ENCODE data around the gene TSHB. TPM values are rescaled to one million over a fixed set of nuclear protein-coding genes. Genes with fewer than 3 reads are reported as not detected.

Gene TSHB
- not detected for total RNA-seq
- not detected for polyA plus RNA-seq
- long read RNA-seq, donor 1: 0 reads
- long read RNA-seq, donor 2: 0 reads
- long read RNA-seq, donor 3: 0 reads

DNA sequence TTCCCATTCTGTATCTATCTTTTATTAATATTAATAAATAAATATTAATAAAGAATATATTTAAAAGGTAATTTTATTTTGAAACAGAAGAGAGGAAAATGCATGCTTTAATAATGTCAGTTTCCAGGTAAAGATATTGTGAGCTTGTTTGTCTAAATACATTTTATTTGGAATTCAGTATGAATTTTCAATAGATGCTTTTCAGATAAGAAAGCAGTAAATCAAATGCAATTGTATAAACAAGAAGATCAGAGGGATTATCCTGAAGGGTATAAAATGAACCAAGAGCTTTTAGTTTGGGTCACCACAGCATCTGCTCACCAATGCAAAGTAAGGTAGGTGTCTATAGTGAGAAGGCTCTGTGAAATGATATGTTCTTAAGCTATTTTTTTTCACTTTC is at the start of gene TSHB:
TSS of gene TSHB (plus strand) at position 301 of the 400 bp plus-strand sequence. CDS start 3,537 bp downstream, outside the sequence.
- Histone ChIP-seq H3K4me3 (no peak within 1 kb of the TSS), H3K27me3 (no peaks in the 10 kb centered on the region), H3K27ac (no peak within 1 kb of the TSS), H3K9me3 (no peaks in the 10 kb centered on the region), H3K4me1 (ENCODE audit: insufficient read depth) (no peaks in the 10 kb centered on the region), H3K36me3 (no peaks in the 10 kb centered on the region)
- TF ChIP-seq, protein P1, sequence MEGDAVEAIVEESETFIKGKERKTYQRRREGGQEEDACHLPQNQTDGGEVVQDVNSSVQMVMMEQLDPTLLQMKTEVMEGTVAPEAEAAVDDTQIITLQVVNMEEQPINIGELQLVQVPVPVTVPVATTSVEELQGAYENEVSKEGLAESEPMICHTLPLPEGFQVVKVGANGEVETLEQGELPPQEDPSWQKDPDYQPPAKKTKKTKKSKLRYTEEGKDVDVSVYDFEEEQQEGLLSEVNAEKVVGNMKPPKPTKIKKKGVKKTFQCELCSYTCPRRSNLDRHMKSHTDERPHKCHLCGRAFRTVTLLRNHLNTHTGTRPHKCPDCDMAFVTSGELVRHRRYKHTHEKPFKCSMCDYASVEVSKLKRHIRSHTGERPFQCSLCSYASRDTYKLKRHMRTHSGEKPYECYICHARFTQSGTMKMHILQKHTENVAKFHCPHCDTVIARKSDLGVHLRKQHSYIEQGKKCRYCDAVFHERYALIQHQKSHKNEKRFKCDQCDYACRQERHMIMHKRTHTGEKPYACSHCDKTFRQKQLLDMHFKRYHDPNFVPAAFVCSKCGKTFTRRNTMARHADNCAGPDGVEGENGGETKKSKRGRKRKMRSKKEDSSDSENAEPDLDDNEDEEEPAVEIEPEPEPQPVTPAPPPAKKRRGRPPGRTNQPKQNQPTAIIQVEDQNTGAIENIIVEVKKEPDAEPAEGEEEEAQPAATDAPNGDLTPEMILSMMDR (IDR thresholded peaks at IDR 0.05): no peak
- TF ChIP-seq POLR2A (IDR thresholded peaks at IDR 0.05) (no peak), EP300 (IDR thresholded peaks at IDR 0.05) (no peak)
- no peak for DNase-seq
- intact Hi-C loops (cut with DNase I): no loop called here

DNA sequence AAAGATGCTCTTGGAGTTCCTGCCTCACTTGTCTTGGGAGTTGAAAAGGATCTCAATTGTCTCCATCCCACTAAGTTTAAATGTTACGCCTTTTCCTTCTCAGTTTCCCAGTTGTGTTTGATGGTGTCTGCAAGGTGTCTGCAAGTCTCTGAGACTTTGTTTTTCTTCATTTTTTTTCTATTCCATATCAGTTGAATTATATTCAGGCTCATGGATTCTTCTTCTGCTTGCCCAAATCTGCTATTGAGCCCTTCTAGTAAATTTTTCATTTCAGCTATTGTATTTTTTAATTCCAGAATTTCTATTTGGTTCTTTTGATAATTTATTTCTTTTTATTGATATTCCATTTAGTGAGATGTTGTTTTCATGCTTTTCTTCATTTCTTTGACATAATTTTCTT is 47.4 kb upstream of the TSHB start:
- intact Hi-C loops (cut with DNase I): loop anchor here in 2 of 4 donors (5.0 to 10.0 kb wide), 2 partner anchors 130 to 613 kb away; no protein-coding TSS in a partner anchor
- no peaks in the 10 kb centered on the region for H3K36me3 ChIP-seq
- H3K27ac ChIP-seq: no peak overlapping the region
- no peaks in the 10 kb centered on the region for H3K4me1 ChIP-seq (ENCODE audit: insufficient read depth)
- 39 to 97% (median 47%) methylated on average over 1 of the region's 1 CpG for WGBS, 3 donors
- DNase-seq: no peak
- H3K4me3 ChIP-seq: no peak overlapping the region
- H3K9me3 ChIP-seq: no peaks in the 10 kb centered on the region
- TF ChIP-seq POLR2A (IDR thresholded peaks at IDR 0.05): no peak
- TF ChIP-seq EP300 (IDR thresholded peaks at IDR 0.05): no peak
- TF ChIP-seq, protein P1 (IDR thresholded peaks at IDR 0.05): no peak
- no peaks in the 10 kb centered on the region for H3K27me3 ChIP-seq

DNA sequence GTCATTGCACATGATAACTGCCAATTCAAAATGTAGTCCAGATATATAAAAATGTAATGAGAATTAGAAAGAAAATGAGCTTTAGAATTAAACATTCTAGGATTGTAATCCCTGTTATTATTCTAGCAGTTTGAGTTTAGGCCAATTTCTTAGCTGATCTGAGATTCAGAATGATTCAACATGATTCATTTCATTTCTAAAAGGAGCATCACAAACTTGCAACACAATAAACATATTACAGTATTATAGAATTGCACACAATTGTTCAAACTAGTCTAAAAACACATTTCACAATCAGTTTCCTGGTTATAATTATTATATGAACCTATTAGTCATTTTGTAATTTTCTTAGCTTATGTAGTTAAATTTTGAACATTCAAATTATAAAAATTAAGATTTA is 43.3 kb upstream of the TSHB start:
- H3K9me3 ChIP-seq: no peaks in the 10 kb centered on the region
- H3K4me1 ChIP-seq (ENCODE audit: insufficient read depth): no peaks in the 10 kb centered on the region
- no peaks in the 10 kb centered on the region for H3K27me3 ChIP-seq
- no peak overlapping the region for H3K4me3 ChIP-seq
- DNase-seq: no peak
- intact Hi-C loops (cut with DNase I): loop anchor here in 1 of 4 donors (10.0 kb wide), 1 partner anchor 609 kb away; no protein-coding TSS in a partner anchor
- no peaks in the 10 kb centered on the region for H3K36me3 ChIP-seq
- TF ChIP-seq POLR2A (IDR thresholded peaks at IDR 0.05): no peak
- H3K27ac ChIP-seq: no peak overlapping the region

DNA sequence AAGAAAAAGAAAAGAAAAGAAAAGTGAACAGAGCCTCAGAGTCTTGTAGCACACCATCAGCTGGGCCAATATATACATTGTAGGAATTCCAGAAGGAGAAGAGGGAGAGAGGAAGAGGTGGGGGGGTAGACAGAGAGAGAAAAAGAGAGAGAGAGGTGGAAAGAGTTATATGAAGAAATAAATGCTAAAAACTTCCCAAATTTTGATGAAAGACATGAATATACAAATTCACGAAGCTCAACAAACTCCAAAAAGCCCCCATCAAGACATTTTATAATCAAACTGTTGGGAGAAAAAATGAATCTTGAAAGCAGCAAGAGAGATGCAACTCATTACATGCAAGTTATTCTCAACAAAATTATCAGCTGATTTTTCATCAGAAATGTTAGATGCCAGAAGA is 41.5 kb upstream of the TSHB start:
- WGBS, 3 donors: 80 to 91% (median 89%) methylated on average over 1 of the region's 1 CpG
- no peak overlapping the region for H3K27ac ChIP-seq
- no peaks in the 10 kb centered on the region for H3K36me3 ChIP-seq
- H3K27me3 ChIP-seq: no peaks in the 10 kb centered on the region
- H3K4me3 ChIP-seq: no peak overlapping the region
- H3K9me3 ChIP-seq: no peaks in the 10 kb centered on the region
- TF ChIP-seq POLR2A (IDR thresholded peaks at IDR 0.05) (no peak), EP300 (IDR thresholded peaks at IDR 0.05) (no peak)
- TF ChIP-seq, protein P1 (IDR thresholded peaks at IDR 0.05): no peak
- DNase-seq: no peak
- no peaks in the 10 kb centered on the region for H3K4me1 ChIP-seq (ENCODE audit: insufficient read depth)
- intact Hi-C loops (cut with DNase I): loop anchor here in 1 of 4 donors (10.0 kb wide), 1 partner anchor 607 kb away; no protein-coding TSS in a partner anchor

DNA sequence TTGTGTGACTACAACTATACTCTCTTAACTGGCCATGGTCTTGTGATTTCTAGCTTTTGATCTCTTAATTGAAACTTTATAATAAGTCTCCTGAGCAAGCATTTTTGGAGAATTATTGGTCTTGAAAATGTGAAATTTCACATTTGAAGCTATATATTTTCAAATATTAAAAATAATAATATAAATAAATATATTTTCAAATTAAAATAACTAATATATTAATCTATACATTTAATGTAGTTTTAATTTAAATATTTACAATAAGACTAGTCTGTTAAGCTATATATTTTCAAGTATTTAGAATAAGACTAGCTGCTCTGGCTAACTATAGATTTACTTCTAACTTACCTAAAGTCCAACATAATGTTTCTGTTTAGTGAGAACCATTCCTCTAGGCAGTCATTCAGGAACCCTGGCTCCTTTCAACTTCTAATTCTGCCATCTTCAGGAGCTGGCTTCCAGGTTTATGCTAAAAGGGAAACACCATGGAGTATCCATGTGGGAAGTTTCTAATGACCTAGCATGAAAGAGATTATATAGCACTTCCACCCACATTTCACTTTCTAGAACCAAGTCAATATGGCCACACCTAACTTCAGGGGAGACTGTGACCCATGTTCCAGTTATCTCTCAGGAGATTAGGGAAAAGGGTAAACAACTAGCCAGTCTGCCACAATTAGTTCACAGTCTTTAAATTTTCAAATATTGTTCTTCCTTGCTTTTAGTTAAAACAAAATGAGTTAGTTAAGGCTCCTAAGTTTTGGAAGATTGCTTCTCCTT is 31.9 kb upstream of the TSHB start:
- H3K4me3 ChIP-seq: no peak overlapping the region
- no peaks in the 10 kb centered on the region for H3K27me3 ChIP-seq
- no peak for DNase-seq
- no peak overlapping the region for H3K27ac ChIP-seq
- TF ChIP-seq EP300 (IDR thresholded peaks at IDR 0.05): no peak
- no peak for TF ChIP-seq POLR2A (IDR thresholded peaks at IDR 0.05)
- TF ChIP-seq, protein P1 (IDR thresholded peaks at IDR 0.05): no peak
- H3K9me3 ChIP-seq: no peaks in the 10 kb centered on the region
- no peaks in the 10 kb centered on the region for H3K36me3 ChIP-seq
- H3K4me1 ChIP-seq (ENCODE audit: insufficient read depth): no peaks in the 10 kb centered on the region
- intact Hi-C loops (cut with DNase I): no loop called here

Data from ovary (tissue), 10 donors.